ENCODE measurements around the gene DHRS7B. TPM values are rescaled to one million over a fixed set of nuclear protein-coding genes. Genes with fewer than 3 reads are reported as not detected.

Gene DHRS7B
- polyA plus RNA-seq, 1 donor (not counting 4 experiments of a cell fraction or from before 2014, with no cell fraction given) = 33.8 TPM

GRCh38 chr17:21183468-21183867 lies 56.7 kb downstream of the DHRS7B start:
- Histone ChIP-seq H3K27me3 (ENCODE audit: control insufficient read depth, extremely low read depth, insufficient read depth, low read length) (no peaks in the 10 kb centered on the region), H3K9ac (ENCODE audit: control insufficient read depth, extremely low read depth, insufficient read depth, low read length) (no peak overlapping the region), H3K4me3 (ENCODE audit: control insufficient read depth in 2 of 3, extremely low read depth in 1 of 3, insufficient read depth in 2 of 3, low read depth in 1 of 3, low read length in 3 of 3) (no peak overlapping the region), H4K20me1 (ENCODE audit: control insufficient read depth, extremely low read depth, insufficient read depth, low read length) (no peaks in the 10 kb centered on the region), H3K9me1 (ENCODE audit: control insufficient read depth, extremely low read depth, insufficient read depth, low read length) (no peaks in the 10 kb centered on the region), H3K27ac (ENCODE audit: control insufficient read depth, insufficient read depth, low read length) (no peak overlapping the region), H3K9me3 (ENCODE audit: control insufficient read depth, low read depth, low read length) (no peaks in the 10 kb centered on the region), H3K36me3 (ENCODE audit: control insufficient read depth in 2 of 2, extremely low read depth in 1 of 2, insufficient read depth in 2 of 2, low read length in 2 of 2) (peaks cover 9 to 10% of the 10 kb centered on the region in 2 experiments), H3K79me2 (ENCODE audit: control insufficient read depth, insufficient read depth, low read length) (no peaks in the 10 kb centered on the region), H3K4me1 (ENCODE audit: control insufficient read depth, extremely low read depth, insufficient read depth, low read length) (no peaks in the 10 kb centered on the region), H2AFZ (ENCODE audit: control insufficient read depth, low read length) (no peak overlapping the region), H3K4me2 (ENCODE audit: control insufficient read depth, extremely low read depth, insufficient read depth, low read depth, low read length) (no peak overlapping the region)
- dilution Hi-C loops (cut with MboI; ENCODE audit: extremely low pct_ligation_motif_present, low sequenced_read_pairs) = no loop called here
- FAIRE-seq (no peak), DNase-seq (ENCODE audit: low read depth, low spot score) (no peak)
- TF ChIP-seq CTCF (optimal IDR thresholded peaks at IDR 0.05 in 1 of 3, IDR thresholded peaks at IDR 0.05 in 1 of 3, conservative IDR thresholded peaks at IDR 0.05 in 1 of 3; ENCODE audit: extremely low read depth in 1 of 3, insufficient read depth in 2 of 3, low read length in 3 of 3) = no peak

- Histone ChIP-seq H3K9me3 (ENCODE audit: control insufficient read depth, low read depth, low read length) (no peaks in the 10 kb centered on the region), H3K79me2 (ENCODE audit: control insufficient read depth, insufficient read depth, low read length) (no peaks in the 10 kb centered on the region), H3K9ac (ENCODE audit: control insufficient read depth, extremely low read depth, insufficient read depth, low read length) (no peak overlapping the region), H3K4me2 (ENCODE audit: control insufficient read depth, extremely low read depth, insufficient read depth, low read depth, low read length) (no peak overlapping the region), H3K27ac (ENCODE audit: control insufficient read depth, insufficient read depth, low read length) (no peak overlapping the region), H3K36me3 (ENCODE audit: control insufficient read depth in 2 of 2, extremely low read depth in 1 of 2, insufficient read depth in 2 of 2, low read length in 2 of 2) (peaks cover 10 to 14% of the 10 kb centered on the region in 2 experiments), H3K4me1 (ENCODE audit: control insufficient read depth, extremely low read depth, insufficient read depth, low read length) (no peaks in the 10 kb centered on the region), H3K27me3 (ENCODE audit: control insufficient read depth, extremely low read depth, insufficient read depth, low read length) (no peaks in the 10 kb centered on the region), H3K9me1 (ENCODE audit: control insufficient read depth, extremely low read depth, insufficient read depth, low read length) (no peaks in the 10 kb centered on the region), H3K4me3 (ENCODE audit: control insufficient read depth in 2 of 3, extremely low read depth in 1 of 3, insufficient read depth in 2 of 3, low read depth in 1 of 3, low read length in 3 of 3) (no peak overlapping the region), H4K20me1 (ENCODE audit: control insufficient read depth, extremely low read depth, insufficient read depth, low read length) (no peaks in the 10 kb centered on the region), H2AFZ (ENCODE audit: control insufficient read depth, low read length) (no peak overlapping the region)
- TF ChIP-seq EZH2 (IDR thresholded peaks at IDR 0.05; ENCODE audit: low read length) = no peak
- TF ChIP-seq CTCF (optimal IDR thresholded peaks at IDR 0.05 in 1 of 3, IDR thresholded peaks at IDR 0.05 in 1 of 3, conservative IDR thresholded peaks at IDR 0.05 in 1 of 3; ENCODE audit: extremely low read depth in 1 of 3, insufficient read depth in 2 of 3, low read length in 3 of 3) = no peak
- dilution Hi-C loops (cut with MboI; ENCODE audit: extremely low pct_ligation_motif_present, low sequenced_read_pairs) = no loop called here
- no peak for FAIRE-seq
- DNase-seq (ENCODE audit: low read depth, low spot score) = no peak
Measured at GRCh38 chr17:21184570-21184969, 57.8 kb downstream of the DHRS7B start.
